Measurements from ENCODE around the gene SCAPER. TPM values are rescaled to one million over a fixed set of nuclear protein-coding genes. Genes with fewer than 3 reads are reported as not detected.
"Not testable (repeated sequence)": the region's sequence is repeated elsewhere in the genome, so short reads cannot be mapped to it uniquely, and the experiment has no call there.

SCAPER gene
- total and polyA plus RNA-seq, 2 donors (not counting 1 experiment from before 2014, with no cell fraction given), result 8.3 to 61.6 TPM

DNA sequence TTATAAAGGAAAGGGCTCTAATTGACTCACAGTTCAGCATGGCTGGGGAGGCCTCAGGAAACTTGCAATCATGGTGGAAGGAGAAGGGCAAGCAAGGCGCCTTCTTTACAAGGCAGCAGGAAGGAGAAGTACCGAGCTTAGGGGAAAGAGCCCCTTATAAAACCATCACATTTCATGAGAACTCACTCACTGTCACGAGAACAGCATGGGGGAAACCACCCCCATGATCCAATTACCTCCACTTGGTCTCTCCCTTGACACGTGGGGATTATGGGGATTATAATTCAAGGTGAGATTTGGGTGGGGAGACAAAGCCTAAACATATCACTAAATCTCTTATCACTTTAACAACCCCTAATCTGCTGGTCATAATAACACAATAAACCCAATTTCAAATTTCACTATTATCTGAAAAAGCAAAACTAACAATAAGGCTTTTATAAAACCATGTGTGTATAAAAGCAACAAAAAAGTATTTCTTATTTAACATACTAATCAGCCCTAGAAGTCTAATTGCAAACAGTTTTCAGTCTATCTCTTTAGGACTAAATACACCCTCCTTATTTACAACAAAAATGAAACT, 43.2 kb downstream of the SCAPER start:
- ATAC-seq (ENCODE audit: low read depth) (no peak), DNase-seq (no peak)
- no peak overlapping the region for H3K27ac Mint-ChIP-seq
- Histone ChIP-seq H3K79me2 (ENCODE audit: control insufficient read depth, insufficient read depth, low read length) (peaks cover 1% of the 10 kb centered on the region), H3K4me1 (ENCODE audit: control insufficient read depth in 2 of 2, insufficient read depth in 2 of 2, low read length in 2 of 2) (no peaks in the 10 kb centered on the region), H3K27me3 (replicated peaks in 1 of 4; ENCODE audit: control extremely low read depth in 1 of 4, control insufficient read depth in 3 of 4, insufficient read depth in 4 of 4, low read length in 3 of 4) (no peaks in the 10 kb centered on the region), H3K9ac (ENCODE audit: low read length) (no peak overlapping the region), H4K20me1 (ENCODE audit: control insufficient read depth, insufficient read depth, low read length, poor library complexity, severe bottlenecking) (peaks cover 4% of the 10 kb centered on the region), H3K27ac (ENCODE audit: low read length in 2 of 2) (no peak overlapping the region), H3K9me3 (ENCODE audit: control extremely low read depth in 1 of 3, control insufficient read depth in 2 of 3, insufficient read depth in 1 of 3, low read length in 2 of 3) (no peaks in the 10 kb centered on the region), H2AFZ (ENCODE audit: insufficient read depth, low read depth, low read length, poor library complexity, severe bottlenecking) (no peak overlapping the region), H3K4me3 (ENCODE audit: control extremely low read depth in 1 of 5, extremely low read depth in 1 of 5, insufficient read depth in 1 of 5, low read depth in 2 of 5, low read length in 4 of 5) (no peak overlapping the region), H3K4me2 (replicated peaks; ENCODE audit: low read depth, low read length, poor library complexity, severe bottlenecking) (no peak overlapping the region), H3K36me3 (replicated peaks in 1 of 2; ENCODE audit: control extremely low read depth in 1 of 2, control insufficient read depth in 1 of 2, extremely low read depth in 1 of 2, insufficient read depth in 2 of 2, low read length in 1 of 2) (no peaks in the 10 kb centered on the region)
- POLR2A ChIA-PET, result no interaction called here
- no peaks in the 10 kb centered on the region for H3K27me3 Mint-ChIP-seq
- no peak overlapping the region for H3K4me3 Mint-ChIP-seq
- WGBS (ENCODE audit: insufficient coverage), result no CpG with 5 or more reads among the region's 4 CpGs
- TF ChIP-seq EZH2 (IDR thresholded peaks at IDR 0.05; ENCODE audit: borderline replicate concordance, insufficient read depth, low read depth, low read length, poor library complexity, severe bottlenecking) (no peak), CTCF (IDR thresholded peaks at IDR 0.05) (no peak)
- intact Hi-C loops (cut with micrococcal nuclease), result loop anchor here (10.0 kb wide), 1 partner anchor 627 kb away; no protein-coding TSS in a partner anchor
- peaks cover 9% of the 10 kb centered on the region for H3K4me1 Mint-ChIP-seq
- H3K9me3 Mint-ChIP-seq (ENCODE audit: insufficient read depth), result no peaks in the 10 kb centered on the region
- CTCF ChIA-PET, result no interaction called here

- Histone ChIP-seq H2AFZ (ENCODE audit: insufficient read depth, low read depth, low read length, poor library complexity, severe bottlenecking) (no peak overlapping the region), H3K4me3 (ENCODE audit: control extremely low read depth in 1 of 5, extremely low read depth in 1 of 5, insufficient read depth in 1 of 5, low read depth in 2 of 5, low read length in 4 of 5) (no peak overlapping the region), H3K79me2 (ENCODE audit: control insufficient read depth, insufficient read depth, low read length) (no peaks in the 10 kb centered on the region), H3K27ac (ENCODE audit: low read length in 2 of 2) (no peak overlapping the region), H3K36me3 (replicated peaks in 1 of 2; ENCODE audit: control extremely low read depth in 1 of 2, control insufficient read depth in 1 of 2, extremely low read depth in 1 of 2, insufficient read depth in 2 of 2, low read length in 1 of 2) (peaks cover 0 to 4% of the 10 kb centered on the region in 2 experiments), H3K27me3 (replicated peaks in 1 of 4; ENCODE audit: control extremely low read depth in 1 of 4, control insufficient read depth in 3 of 4, insufficient read depth in 4 of 4, low read length in 3 of 4) (no peaks in the 10 kb centered on the region), H3K4me2 (replicated peaks; ENCODE audit: low read depth, low read length, poor library complexity, severe bottlenecking) (no peak overlapping the region), H3K9ac (ENCODE audit: low read length) (no peak overlapping the region), H3K4me1 (ENCODE audit: control insufficient read depth in 2 of 2, insufficient read depth in 2 of 2, low read length in 2 of 2) (no peaks in the 10 kb centered on the region), H4K20me1 (ENCODE audit: control insufficient read depth, insufficient read depth, low read length, poor library complexity, severe bottlenecking) (peaks cover 4% of the 10 kb centered on the region), H3K9me3 (ENCODE audit: control extremely low read depth in 1 of 3, control insufficient read depth in 2 of 3, insufficient read depth in 1 of 3, low read length in 2 of 3) (no peaks in the 10 kb centered on the region)
- Mint-ChIP-seq H3K4me1 (peaks cover 9% of the 10 kb centered on the region), H3K9me3 (ENCODE audit: insufficient read depth) (peaks cover 5% of the 10 kb centered on the region), H3K4me3 (no peak overlapping the region), H3K27ac (no peak overlapping the region), H3K27me3 (no peaks in the 10 kb centered on the region)
- TF ChIP-seq CTCF (IDR thresholded peaks at IDR 0.05) (no peak), EZH2 (IDR thresholded peaks at IDR 0.05; ENCODE audit: borderline replicate concordance, insufficient read depth, low read depth, low read length, poor library complexity, severe bottlenecking) (no peak)
- CTCF ChIA-PET, result no interaction called here
- ATAC-seq (ENCODE audit: low read depth) (no peak), DNase-seq (no peak)
- POLR2A ChIA-PET, result no interaction called here
- intact Hi-C loops (cut with micrococcal nuclease), result loop anchor here (10.0 kb wide), 1 partner anchor 625 kb away; no protein-coding TSS in a partner anchor
Measured at GRCh38 chr15:76860201-76860600, 44.9 kb downstream of the SCAPER start.

DNA sequence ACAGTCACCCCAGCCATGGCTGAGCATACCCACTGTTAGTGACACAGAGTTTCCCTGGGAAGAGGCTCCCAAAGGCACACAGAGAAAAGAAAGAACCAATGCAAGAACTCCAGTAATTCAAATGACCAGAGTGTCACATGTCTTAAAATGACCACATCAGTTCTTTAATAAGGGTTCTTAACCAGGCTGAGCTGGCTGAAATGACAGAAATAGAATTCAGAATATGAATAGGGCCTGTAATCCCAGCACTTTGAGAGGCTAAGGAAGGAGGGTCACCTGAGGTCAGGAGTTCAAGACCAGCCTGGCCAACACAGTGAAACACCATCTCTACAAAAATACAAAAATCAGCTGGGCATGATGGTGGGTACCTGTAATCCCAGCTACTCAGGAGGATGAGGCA, 54.8 kb downstream of the SCAPER start:
- CTCF ChIA-PET, result not testable (repeated sequence)

More for the DNA sequence above, 54.8 kb downstream of the SCAPER start:
- ATAC-seq (ENCODE audit: low read depth); H3K27me3 Mint-ChIP-seq; H3K27ac Mint-ChIP-seq; H3K27ac ChIP-seq (ENCODE audit: low read length in 2 of 2); H3K4me3 Mint-ChIP-seq; H3K4me2 ChIP-seq (replicated peaks; ENCODE audit: low read depth, low read length, poor library complexity, severe bottlenecking); H3K9me3 ChIP-seq (ENCODE audit: control extremely low read depth in 1 of 3, control insufficient read depth in 2 of 3, insufficient read depth in 1 of 3, low read length in 2 of 3); H2AFZ ChIP-seq (ENCODE audit: insufficient read depth, low read depth, low read length, poor library complexity, severe bottlenecking); H3K9ac ChIP-seq (ENCODE audit: low read length); H3K4me1 ChIP-seq (ENCODE audit: control insufficient read depth in 2 of 2, insufficient read depth in 2 of 2, low read length in 2 of 2); H3K4me3 ChIP-seq (ENCODE audit: control extremely low read depth in 1 of 5, extremely low read depth in 1 of 5, insufficient read depth in 1 of 5, low read depth in 2 of 5, low read length in 4 of 5); POLR2A ChIA-PET; intact Hi-C loops (cut with micrococcal nuclease); H4K20me1 ChIP-seq (ENCODE audit: control insufficient read depth, insufficient read depth, low read length, poor library complexity, severe bottlenecking); H3K4me1 Mint-ChIP-seq; H3K27me3 ChIP-seq (replicated peaks in 1 of 4; ENCODE audit: control extremely low read depth in 1 of 4, control insufficient read depth in 3 of 4, insufficient read depth in 4 of 4, low read length in 3 of 4); DNase-seq: not testable (repeated sequence)
- peaks cover 20% of the 10 kb centered on the region for H3K9me3 Mint-ChIP-seq (ENCODE audit: insufficient read depth)
- peaks cover 0 to 19% of the 10 kb centered on the region in 2 experiments for H3K36me3 ChIP-seq (replicated peaks in 1 of 2; ENCODE audit: control extremely low read depth in 1 of 2, control insufficient read depth in 1 of 2, extremely low read depth in 1 of 2, insufficient read depth in 2 of 2, low read length in 1 of 2)
- H3K79me2 ChIP-seq (ENCODE audit: control insufficient read depth, insufficient read depth, low read length), result peaks cover 20% of the 10 kb centered on the region
